Smooth muscle cell (in vitro differentiated cells): ENCODE measurements around the gene CENPX. TPM values are rescaled to one million over a fixed set of nuclear protein-coding genes. Genes with fewer than 3 reads are reported as not detected.

Experiments used
- DNase-seq: peaks from one replicate; lab custom pipeline; 2025; ENCODE audit not compliant: unreplicated experiment; lab: John Stamatoyannopoulos, UW
- H2AFZ ChIP-seq: fragments of 200-600 bp; sonication (generic); 2 replicates; pipeline ENCODE4 v1.6.0; 2016; ENCODE audit warnings: antibody characterized with exemption, low read depth, mild to moderate bottlenecking
- H3F3A ChIP-seq: fragments of 200-600 bp; sonication (generic); 2 replicates; pipeline ENCODE4 v1.6.0; 2017; ENCODE audit warnings: antibody characterized with exemption, low read depth
- H3K27ac ChIP-seq: fragments of 200-600 bp; sonication (generic); 2 replicates; pipeline ENCODE4 v1.5.1; 2016; ENCODE audit warnings: low read depth, mild to moderate bottlenecking
- H3K27me3 ChIP-seq: fragments of 200-600 bp; sonication (generic); 2 replicates; pipeline ENCODE4 v1.6.1; 2016; ENCODE audit warnings: low read depth, mild to moderate bottlenecking
- H3K36me3 ChIP-seq: fragments of 200-600 bp; sonication (generic); 2 replicates; pipeline ENCODE4 v1.5.1; 2016; ENCODE audit warnings: low read depth
- H3K4me1 ChIP-seq: fragments of 200-600 bp; sonication (generic); 2 replicates; pipeline ENCODE4 v1.5.1; 2016; ENCODE audit warnings: low read depth
- H3K4me2 ChIP-seq: fragments of 200-600 bp; sonication (generic); 2 replicates; pipeline ENCODE4 v1.6.0; 2016; ENCODE audit warnings: mild to moderate bottlenecking
- H3K4me3 ChIP-seq: fragments of 200-600 bp; sonication (generic); 2 replicates; pipeline ENCODE4 v1.5.1; 2016; ENCODE audit warnings: mild to moderate bottlenecking
- H3K79me2 ChIP-seq: fragments of 200-600 bp; sonication (generic); 2 replicates; pipeline ENCODE4 v1.6.0; 2016; ENCODE audit warnings: low read depth, mild to moderate bottlenecking
- H3K9ac ChIP-seq: fragments of 200-600 bp; sonication (generic); 2 replicates; pipeline ENCODE4 v1.6.0; 2016; ENCODE audit warnings: low read depth
- H3K9me3 ChIP-seq: fragments of 200-600 bp; sonication (generic); replicated peaks from 2 replicates; pipeline ENCODE4 v1.5.1; 2016; ENCODE audit warnings: low read depth
- H4K20me1 ChIP-seq: fragments of 200-600 bp; sonication (generic); 2 replicates; pipeline ENCODE4 v1.6.0; 2016; ENCODE audit warnings: low read depth
- CTCF ChIP-seq: fragments of 200-600 bp; sonication (generic); IDR thresholded peaks from 2 replicates; pipeline ENCODE4 v1.5.1; 2017; ENCODE audit warnings: borderline replicate concordance, mild to moderate bottlenecking, antibody characterized with exemption; ENCODE audit not compliant: insufficient read depth, poor library complexity, severe bottlenecking
- WGBS: methylation state at CpG from one replicate; pipeline ENCODE4 v1.1.7; 2016; ENCODE audit warnings: low lambda C conversion rate; 5-methylcytosine and 5-hydroxymethylcytosine counted together
- polyA plus RNA-seq: library from polyadenylated mRNA; unstranded; fragments of >200 nt; fragmentation: Nextera tagmentation; extraction: Ambion mirVana; gene quantifications from 2 replicates; pipeline ENCODE4 v1.2.1, GENCODE V29; 2016
- total RNA-seq: library from RNA; depleted of rRNA; stranded (reverse); fragments of >200 nt; gene quantifications from 2 replicates; pipeline ENCODE4 v1.2.3, GENCODE V29; 2014

The CENPX gene
- total and polyA plus RNA-seq, 2 experiments from 2014 or later = 44.6 to 57.5 TPM

- WGBS = 92% methylated on average over 7 of the region's 7 CpGs
- DNase-seq = no peak
- no peak overlapping the region for H2AFZ ChIP-seq
- H3K27ac ChIP-seq = no peak overlapping the region
- H3K36me3 ChIP-seq = no peaks in the 10 kb centered on the region
- H3K9ac ChIP-seq = no peak overlapping the region
- H4K20me1 ChIP-seq = peaks cover 4% of the 10 kb centered on the region
- no peak for TF ChIP-seq CTCF
- peaks cover 11% of the 10 kb centered on the region for H3F3A ChIP-seq
- no peak overlapping the region for H3K4me3 ChIP-seq
- no peaks in the 10 kb centered on the region for H3K27me3 ChIP-seq
- no peaks in the 10 kb centered on the region for H3K9me3 ChIP-seq
- H3K4me1 ChIP-seq = peaks cover 9% of the 10 kb centered on the region
- no peaks in the 10 kb centered on the region for H3K79me2 ChIP-seq
- no peak overlapping the region for H3K4me2 ChIP-seq
These were observed 24.5 kb downstream of the CENPX start for GRCh38 chr17:81998212-81998611.

- Histone ChIP-seq H3K9ac (no peak overlapping the region), H3K4me3 (no peak overlapping the region), H2AFZ (no peak overlapping the region), H3K27ac (no peak overlapping the region), H3K36me3 (no peaks in the 10 kb centered on the region), H3K79me2 (peaks cover 6% of the 10 kb centered on the region), H3K4me2 (no peak overlapping the region), H3K9me3 (no peaks in the 10 kb centered on the region), H3K4me1 (peaks cover 20% of the 10 kb centered on the region), H3K27me3 (no peaks in the 10 kb centered on the region), H4K20me1 (peaks cover 12% of the 10 kb centered on the region), H3F3A (no peaks in the 10 kb centered on the region)
- DNase-seq = no peak
- WGBS = 94% methylated on average over 30 of the region's 30 CpGs
- no peak for TF ChIP-seq CTCF
These were observed 25.8 kb downstream of the CENPX start for GRCh38 chr17:81996757-81997441.

GRCh38 chr17:81996232-81996756 lies 26.4 kb downstream of the CENPX start:
- H3K9ac ChIP-seq = no peak overlapping the region
- H3K79me2 ChIP-seq = peaks cover 6% of the 10 kb centered on the region
- H2AFZ ChIP-seq = no peak overlapping the region
- no peak for TF ChIP-seq CTCF
- peaks cover 25% of the 10 kb centered on the region for H3K4me1 ChIP-seq
- peaks cover 17% of the 10 kb centered on the region for H4K20me1 ChIP-seq
- no peaks in the 10 kb centered on the region for H3F3A ChIP-seq
- WGBS = 96% methylated on average over 22 of the region's 28 CpGs
- no peak overlapping the region for H3K4me2 ChIP-seq
- H3K4me3 ChIP-seq = no peak overlapping the region
- no peaks in the 10 kb centered on the region for H3K27me3 ChIP-seq
- no peak for DNase-seq
- no peak overlapping the region for H3K27ac ChIP-seq
- no peaks in the 10 kb centered on the region for H3K9me3 ChIP-seq
- H3K36me3 ChIP-seq = no peaks in the 10 kb centered on the region
